Adipocyte (in vitro differentiated cells): ENCODE data around the gene PARN.
"Not testable (repeated sequence)": the region's sequence is repeated elsewhere in the genome, so short reads cannot be mapped to it uniquely, and the experiment has no call there.

Experiments used
- DNase-seq: peaks from one replicate; pipeline ENCODE4 v3.0.0-alpha.2; 2015; ENCODE audit warnings: low read depth
- H3K27me3 ChIP-seq: replicated peaks from 2 replicates; pipeline ENCODE4 v1.7.0; 2013; ENCODE audit warnings: mild to moderate bottlenecking, low read length, moderate library complexity; ENCODE audit not compliant: control insufficient read depth, insufficient read depth
- H3K36me3 ChIP-seq: 2 replicates; pipeline ENCODE4 v1.7.0; 2013; ENCODE audit warnings: low read length, mild to moderate bottlenecking, moderate library complexity; ENCODE audit not compliant: control insufficient read depth, insufficient read depth, severe bottlenecking
- H3K4me1 ChIP-seq: 2 replicates; pipeline ENCODE4 v1.7.0; 2013; ENCODE audit warnings: mild to moderate bottlenecking, low read length, moderate library complexity; ENCODE audit not compliant: control insufficient read depth, insufficient read depth
- H3K4me3 ChIP-seq: 2 replicates; pipeline ENCODE4 v1.7.0; 2013; ENCODE audit warnings: mild to moderate bottlenecking, low read length, moderate library complexity
- H3K9ac ChIP-seq: 2 replicates; pipeline ENCODE4 v1.7.0; 2013; ENCODE audit warnings: mild to moderate bottlenecking, low read length, moderate library complexity
- H3K9me3 ChIP-seq: 2 replicates; pipeline ENCODE4 v1.7.0; 2013; ENCODE audit warnings: mild to moderate bottlenecking, low read length, moderate library complexity; ENCODE audit not compliant: control insufficient read depth

The PARN gene

DNA sequence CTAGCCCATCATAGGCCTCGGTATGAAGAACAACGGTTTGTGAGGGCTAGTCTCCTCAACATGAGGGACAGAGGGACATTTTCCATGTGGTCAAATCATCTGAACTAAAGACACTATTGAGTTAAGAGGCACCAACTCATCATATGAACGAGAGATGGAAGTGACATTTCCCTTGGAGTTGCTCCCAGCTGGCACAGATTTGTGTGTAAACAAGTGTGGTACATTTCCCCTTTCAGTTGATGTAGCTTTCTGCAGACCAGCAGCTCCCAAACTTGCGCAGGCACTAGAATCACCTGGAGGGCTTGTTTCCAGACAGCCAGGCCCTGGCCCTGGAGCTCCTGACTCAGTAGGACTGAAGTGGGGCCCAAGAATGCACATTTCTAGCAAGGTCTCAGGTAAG, 205.5 kb downstream of the PARN start:
- Histone ChIP-seq H3K9me3 (no peaks in the 10 kb centered on the region), H3K9ac (no peak overlapping the region), H3K36me3 (peaks cover 3% of the 10 kb centered on the region), H3K4me1 (peaks cover 9% of the 10 kb centered on the region), H3K27me3 (no peaks in the 10 kb centered on the region), H3K4me3 (no peak overlapping the region)
- no peak for DNase-seq

DNA sequence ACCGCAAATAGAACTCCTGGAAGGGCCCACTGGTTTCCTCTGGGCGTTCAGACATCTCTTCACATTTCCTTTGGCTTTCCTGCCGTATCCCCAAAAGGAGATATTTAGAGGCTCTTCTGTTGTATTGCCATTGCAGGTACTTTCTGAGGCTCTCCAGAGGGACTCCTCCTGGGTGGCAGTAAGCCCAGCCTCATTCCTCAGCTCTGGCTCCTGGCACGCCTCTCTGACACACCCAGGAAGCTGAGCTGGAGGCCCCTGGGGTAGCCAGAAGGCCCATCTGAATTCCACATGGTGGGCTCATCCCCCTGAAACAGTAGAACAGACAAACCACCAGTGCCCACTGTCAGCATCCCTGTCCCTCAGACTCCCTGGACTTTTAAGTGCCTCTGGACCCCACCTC, 206.7 kb downstream of the PARN start:
- DNase-seq, result peak; percentile 19
- Histone ChIP-seq H3K4me3 (no peak overlapping the region), H3K4me1 (peaks cover 21% of the 10 kb centered on the region), H3K9ac (no peak overlapping the region), H3K9me3 (no peaks in the 10 kb centered on the region), H3K27me3 (no peaks in the 10 kb centered on the region), H3K36me3 (no peaks in the 10 kb centered on the region)

DNA sequence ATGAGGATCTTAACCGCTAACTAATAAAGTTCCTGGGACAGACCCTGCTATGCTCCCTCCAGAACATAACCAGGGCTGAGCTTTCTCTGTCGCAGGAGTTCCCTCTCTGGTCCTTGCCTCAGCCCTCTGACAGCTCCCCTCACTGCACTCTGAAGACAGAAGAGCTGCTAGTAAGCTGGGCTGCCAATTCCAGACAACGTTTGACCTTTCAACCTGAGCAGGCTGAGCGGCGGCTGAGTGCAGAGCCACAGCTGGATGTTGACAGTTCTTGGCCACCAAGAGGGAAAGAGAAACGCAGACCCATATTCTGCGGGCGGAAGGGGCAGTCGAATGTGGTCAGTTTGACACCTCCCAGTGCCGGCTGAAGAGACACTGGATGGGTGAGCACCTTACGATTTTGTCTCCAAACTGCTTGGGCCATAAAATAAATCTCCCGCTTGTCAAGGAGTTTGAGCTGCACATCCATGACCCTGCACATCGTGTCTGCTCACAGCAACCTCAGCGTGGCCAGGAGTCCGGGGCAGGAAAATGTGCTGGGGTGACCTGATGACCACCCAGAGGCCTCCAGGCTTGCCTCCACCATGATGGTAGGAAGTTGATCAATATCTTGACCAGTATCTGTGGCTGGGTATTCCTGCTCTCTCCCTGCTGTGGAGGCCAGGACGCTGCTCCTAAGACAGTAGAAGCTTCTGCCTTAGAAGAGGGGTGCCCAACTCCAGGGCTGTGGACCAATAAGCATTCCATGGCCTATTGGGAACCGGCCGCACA, 209.2 kb downstream of the PARN start:
- peaks cover 4% of the 10 kb centered on the region for H3K9me3 ChIP-seq
- no peak overlapping the region for H3K4me3 ChIP-seq
- H3K36me3 ChIP-seq, result no peaks in the 10 kb centered on the region
- H3K27me3 ChIP-seq, result no peaks in the 10 kb centered on the region
- no peak for DNase-seq
- peaks cover 22% of the 10 kb centered on the region for H3K4me1 ChIP-seq
- H3K9ac ChIP-seq, result no peak overlapping the region

DNA sequence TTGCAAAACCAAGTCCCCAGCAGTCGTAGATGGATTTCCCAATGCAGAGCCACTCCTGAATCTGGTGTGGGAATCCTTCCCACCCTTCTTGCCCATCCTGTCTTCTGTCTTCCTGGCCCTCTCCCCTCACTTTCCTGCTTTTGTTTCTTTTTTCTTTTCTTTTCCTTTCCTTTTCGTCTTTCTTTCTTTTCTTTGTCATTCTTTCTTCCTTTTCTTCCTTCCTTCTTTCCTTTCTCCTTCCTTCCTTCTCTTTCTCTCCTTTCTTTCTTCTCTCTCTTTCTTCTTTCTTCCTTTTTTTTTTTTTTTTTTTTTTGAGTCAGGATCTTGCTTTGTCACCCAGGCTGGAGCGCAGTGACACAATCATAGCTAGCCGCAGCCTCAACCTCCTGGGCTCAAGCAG, 209.8 kb downstream of the PARN start:
- not testable (repeated sequence) for H3K9me3 ChIP-seq, H3K9ac ChIP-seq, H3K27me3 ChIP-seq, DNase-seq, H3K4me3 ChIP-seq, H3K36me3 ChIP-seq
- peaks cover 22% of the 10 kb centered on the region for H3K4me1 ChIP-seq

DNA sequence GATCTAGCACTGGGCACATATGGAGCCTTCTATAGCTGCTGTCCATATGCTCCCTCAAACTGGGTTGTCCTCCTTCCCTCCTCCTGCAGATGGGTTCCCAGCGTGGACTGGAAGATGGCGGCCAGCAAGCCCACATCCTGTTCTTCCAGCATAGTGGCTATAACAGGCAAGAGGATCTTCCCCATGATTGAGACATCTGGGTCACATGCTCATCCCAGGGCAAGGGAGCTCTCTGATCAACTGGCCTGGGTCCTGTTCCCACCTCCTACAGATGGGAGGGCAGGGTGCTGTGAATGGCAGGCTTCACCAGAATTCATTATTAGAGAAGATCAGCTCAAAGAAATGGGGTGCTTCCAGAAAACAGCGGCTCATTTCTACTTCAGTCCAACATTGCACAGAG, 210.2 kb downstream of the PARN start:
- Histone ChIP-seq H3K4me1 (peaks cover 22% of the 10 kb centered on the region), H3K27me3 (no peaks in the 10 kb centered on the region), H3K36me3 (no peaks in the 10 kb centered on the region), H3K4me3 (no peak overlapping the region), H3K9ac (no peak overlapping the region), H3K9me3 (peaks cover 4% of the 10 kb centered on the region)
- no peak for DNase-seq

DNA sequence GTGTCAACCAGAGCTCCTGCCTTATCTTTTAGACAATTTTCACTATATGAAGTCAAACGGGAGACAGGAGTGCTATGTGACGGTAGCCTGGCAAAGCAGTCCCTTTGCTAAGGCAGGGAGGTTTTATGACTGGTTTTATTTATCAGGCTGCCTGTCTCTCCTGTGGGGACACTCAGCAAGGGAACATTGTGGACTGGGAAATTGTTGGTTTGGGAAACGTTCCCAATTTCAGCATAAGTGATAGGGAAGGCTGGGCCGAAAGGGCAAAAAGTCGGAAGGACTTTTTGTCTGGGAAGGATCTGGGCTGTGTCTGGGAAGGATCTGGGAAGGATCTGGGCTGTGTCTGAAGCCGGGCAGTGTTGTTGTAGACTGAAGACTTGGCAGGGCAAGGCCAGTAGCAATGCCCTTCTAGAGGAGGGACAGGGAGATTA, 211.2 kb downstream of the PARN start:
- no peaks in the 10 kb centered on the region for H3K27me3 ChIP-seq
- H3K4me3 ChIP-seq, result peak overlapping the region; percentile 9

DNA sequence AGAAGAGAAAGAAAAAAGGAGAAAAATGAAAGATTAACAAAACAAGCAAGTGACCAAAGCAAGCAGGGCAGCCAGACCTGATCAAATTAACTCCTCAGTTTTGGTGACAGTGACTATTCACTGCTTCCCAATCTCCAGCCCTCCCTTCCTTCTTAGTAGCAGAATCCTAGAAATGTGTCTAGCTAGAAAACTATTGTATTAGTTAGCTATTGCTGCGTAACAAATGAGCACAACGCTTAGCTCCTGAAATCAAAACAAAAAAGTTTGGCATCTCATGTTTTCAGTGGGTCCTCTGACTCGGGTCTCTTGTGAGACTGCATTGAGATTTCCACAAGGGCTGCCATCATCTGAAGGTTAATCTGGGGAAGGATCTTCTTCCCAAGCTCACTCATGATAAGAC, 213.9 kb downstream of the PARN start:
- DNase-seq, result no peak
- Histone ChIP-seq H3K9ac (no peak overlapping the region), H3K9me3 (peaks cover 4% of the 10 kb centered on the region), H3K4me1 (peaks cover 22% of the 10 kb centered on the region), H3K27me3 (no peaks in the 10 kb centered on the region), H3K4me3 (no peak overlapping the region), H3K36me3 (no peaks in the 10 kb centered on the region)

More for the DNA sequence above, 211.2 kb downstream of the PARN start:
- Histone ChIP-seq H3K9me3 (peaks cover 4% of the 10 kb centered on the region), H3K36me3 (no peaks in the 10 kb centered on the region), H3K9ac (peak overlapping the region; percentile 58), H3K4me1 (peaks cover 22% of the 10 kb centered on the region)
- no peak for DNase-seq

DNA sequence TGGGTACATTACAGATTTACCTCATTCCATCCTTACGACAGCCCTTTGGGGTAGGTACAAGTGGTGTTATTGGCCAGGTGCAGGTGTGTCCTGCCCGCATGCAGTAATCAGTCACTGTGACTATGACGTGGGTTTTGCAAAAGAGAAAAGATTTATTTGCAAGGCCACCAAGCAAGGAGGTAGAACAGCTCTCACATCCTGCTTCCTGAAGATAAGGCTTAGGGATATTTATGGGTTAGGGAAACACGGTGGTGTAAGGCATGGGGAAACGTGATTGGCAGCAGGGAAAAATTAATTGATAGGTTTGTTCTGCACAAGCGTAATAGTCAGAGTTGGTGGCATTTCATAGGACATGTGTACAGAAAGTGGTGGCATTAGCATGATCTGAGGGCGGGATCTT, 214.8 kb downstream of the PARN start:
- H3K27me3 ChIP-seq, result no peaks in the 10 kb centered on the region
- DNase-seq, result no peak
- no peak overlapping the region for H3K9ac ChIP-seq
- H3K9me3 ChIP-seq, result peaks cover 4% of the 10 kb centered on the region
- H3K36me3 ChIP-seq, result no peaks in the 10 kb centered on the region
- H3K4me1 ChIP-seq, result peaks cover 18% of the 10 kb centered on the region
- no peak overlapping the region for H3K4me3 ChIP-seq

DNA sequence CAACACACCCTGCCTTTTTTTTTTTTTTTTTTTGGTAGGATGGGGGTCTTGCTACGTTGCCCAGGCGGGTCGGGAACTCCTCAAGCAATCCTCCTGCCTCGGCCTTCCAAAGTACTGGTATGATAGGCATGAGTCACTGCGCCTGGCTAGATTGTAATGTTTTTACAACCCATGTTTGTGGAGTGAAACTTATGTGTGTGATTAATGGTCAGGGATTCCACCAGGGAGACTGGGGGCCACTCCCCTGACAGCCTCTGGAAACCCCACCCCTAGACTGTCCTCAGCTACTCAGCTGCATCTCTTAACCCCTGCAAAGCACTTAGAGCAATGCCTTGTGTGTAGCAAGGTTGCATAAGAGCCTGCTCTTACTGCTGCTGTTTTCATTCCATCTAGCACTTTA, 220.5 kb downstream of the PARN start:
- Histone ChIP-seq H3K9ac (no peak overlapping the region), H3K4me1 (peaks cover 13% of the 10 kb centered on the region), H3K9me3 (no peaks in the 10 kb centered on the region), H3K4me3 (no peak overlapping the region), H3K27me3 (no peaks in the 10 kb centered on the region), H3K36me3 (no peaks in the 10 kb centered on the region)
- peak; percentile 92 for DNase-seq

DNA sequence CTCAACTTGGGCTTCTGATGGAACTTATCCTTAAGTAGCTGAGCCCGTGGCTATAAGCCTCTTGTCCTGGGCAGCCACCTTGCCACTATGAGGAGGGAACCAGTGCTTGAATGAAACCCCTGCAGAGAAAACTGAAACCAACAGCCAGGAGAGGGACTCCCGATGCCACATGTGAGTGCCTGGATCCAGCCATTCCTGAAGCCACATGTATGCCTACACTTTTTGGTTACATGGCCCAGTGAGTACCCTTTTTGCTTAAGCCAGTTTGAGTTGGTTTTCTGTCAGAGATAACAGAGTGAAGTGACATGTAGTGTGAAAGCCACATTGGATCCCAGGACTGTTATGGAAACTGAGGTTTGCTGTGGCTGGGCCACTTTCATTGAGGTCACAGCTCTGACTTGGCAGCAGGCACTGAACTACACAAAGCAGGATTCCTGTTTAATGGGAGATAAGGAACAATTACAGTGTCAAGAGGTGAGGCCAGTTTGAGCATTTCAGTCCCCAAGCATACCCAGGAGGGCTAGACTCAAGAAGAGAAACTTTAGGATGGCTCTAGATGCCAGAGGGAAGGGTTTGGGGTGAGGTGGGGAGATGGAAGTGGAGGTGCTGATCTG, 222.2 kb downstream of the PARN start:
- no peak overlapping the region for H3K4me3 ChIP-seq
- H3K27me3 ChIP-seq, result no peaks in the 10 kb centered on the region
- H3K9ac ChIP-seq, result no peak overlapping the region
- peaks cover 13% of the 10 kb centered on the region for H3K4me1 ChIP-seq
- DNase-seq, result no peak
- no peaks in the 10 kb centered on the region for H3K36me3 ChIP-seq
- no peaks in the 10 kb centered on the region for H3K9me3 ChIP-seq

DNA sequence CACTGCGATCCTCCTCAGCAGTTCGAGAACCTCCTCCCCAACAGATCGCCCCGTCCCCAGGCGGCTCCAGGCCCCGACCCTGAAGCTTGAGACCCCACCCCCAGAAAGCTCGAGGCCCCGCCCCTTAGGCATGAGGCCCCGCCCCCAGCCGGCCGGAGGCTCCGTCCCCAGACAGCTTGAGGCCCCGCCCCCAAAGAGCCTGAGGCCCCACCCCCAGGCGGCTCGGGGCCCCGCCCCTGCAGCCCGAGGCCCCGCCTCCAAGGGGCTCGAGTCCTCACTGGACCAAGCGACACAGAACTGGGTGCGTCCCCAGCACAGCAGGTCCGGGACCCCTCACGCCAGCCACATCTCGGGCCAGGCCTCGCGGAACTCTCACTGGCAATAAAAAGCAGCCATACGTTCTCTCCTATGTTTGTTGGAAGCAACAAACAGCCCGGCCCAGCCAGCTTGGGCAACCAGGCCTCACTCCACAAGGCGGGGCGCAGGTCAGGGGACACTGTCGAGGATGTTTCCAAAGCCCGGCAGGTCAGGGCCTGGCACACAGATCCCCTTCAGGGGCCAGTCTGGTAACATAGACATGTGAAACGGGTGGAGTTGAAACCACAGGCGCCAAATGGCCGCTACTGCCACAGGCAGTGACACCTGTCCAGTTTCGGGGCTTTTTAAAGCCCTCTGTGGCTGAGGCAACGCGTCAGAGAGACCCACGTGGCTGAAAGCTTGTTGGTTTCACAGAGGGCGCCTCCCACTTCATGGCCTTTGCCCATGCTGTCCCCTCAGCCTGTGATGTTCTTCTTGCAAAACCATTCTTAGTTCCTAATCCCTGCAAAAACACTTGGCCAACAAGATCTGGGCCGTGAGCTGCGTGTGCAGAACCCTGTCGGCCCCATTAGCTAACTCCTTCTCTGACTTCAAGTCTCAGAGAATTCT, 224.2 kb downstream of the PARN start:
- Histone ChIP-seq H3K4me3 (no peak overlapping the region), H3K9me3 (no peaks in the 10 kb centered on the region), H3K27me3 (no peaks in the 10 kb centered on the region), H3K36me3 (no peaks in the 10 kb centered on the region), H3K4me1 (peaks cover 19% of the 10 kb centered on the region), H3K9ac (peak overlapping the region; percentile 15)
- peak; percentile 35 for DNase-seq
